Prostate gland (tissue), 2 donors: ENCODE results near the gene KIF1B. TPM values are rescaled to one million over a fixed set of nuclear protein-coding genes. Genes with fewer than 3 reads are reported as not detected.

Experiments used
- DNase-seq: peaks from one replicate; pipeline ENCODE4 v3.0.0-alpha.2; 2019; ENCODE audit warnings: low spot score
- H3K27ac ChIP-seq, 2 donors: fragments of 200-600 bp; sonication (generic); 2 replicates each; pipeline ENCODE4 v1.5.1; 2017 to 2019
- H3K27me3 ChIP-seq: fragments of 200-600 bp; sonication (generic); replicated peaks from 2 replicates; pipeline ENCODE4 v1.5.1; 2019; ENCODE audit not compliant: insufficient read depth
- H3K36me3 ChIP-seq, 2 donors: fragments of 200-600 bp; sonication (generic); 1 replicate in 1 of 2; 2 replicates in 1 of 2; pipeline versions ENCODE4 v1.5.1 to v1.8.1; 2017 to 2019
- H3K4me1 ChIP-seq: fragments of 200-600 bp; sonication (generic); replicated peaks from 2 replicates; pipeline ENCODE4 v1.5.1; 2019
- H3K4me3 ChIP-seq, 2 donors: fragments of 200-600 bp; sonication (generic); 2 replicates each; pipeline ENCODE4 v1.5.1; 2017 to 2019
- H3K9me3 ChIP-seq: fragments of 200-600 bp; sonication (generic); 2 replicates; pipeline ENCODE4 v1.5.1; 2017
- POLR2A ChIP-seq: fragments of 450-650 bp; IDR thresholded peaks from one replicate; pipeline ENCODE4 v1.6.1; 2016; ENCODE audit warnings: antibody characterized with exemption, mild to moderate bottlenecking
- POLR2AphosphoS5 ChIP-seq: sonication (generic); formaldehyde crosslinking; IDR thresholded peaks from one replicate; pipeline ENCODE4 v1.6.1; 2017; ENCODE audit warnings: antibody characterized with exemption
- WGBS: methylation state at CpG from one replicate; pipeline ENCODE4 v1.1.5; 2018; 5-methylcytosine and 5-hydroxymethylcytosine counted together
- intact Hi-C: fragments of 100-400 bp; cut with DNase I; formaldehyde crosslinking; loops from one replicate; pipeline ENCODE4 v1.14.2; 2022
- total RNA-seq, 2 donors: library from RNA; depleted of rRNA; stranded (reverse); fragments of >200 nt; gene quantifications; one replicate each; pipeline ENCODE4 v1.1.0, GENCODE V29; 2016
- TF ChIP-seq, protein P1 (sequence below), 4 experiments: fragments of 200-600 bp in 2 of 4; fragments of 450-650 bp in 2 of 4; sonication (generic) in 2 of 4; IDR thresholded peaks; 1 replicate in 3 of 4; 2 replicates in 1 of 4; pipeline ENCODE4 v1.5.1; 2016 to 2019; ENCODE audit warnings: antibody characterized with exemption in 4 of 4, mild to moderate bottlenecking in 2 of 4, moderate library complexity in 2 of 4

KIF1B gene
- total RNA-seq, 2 donors from 2014 or later, result 31.3 to 56.8 TPM

DNA sequence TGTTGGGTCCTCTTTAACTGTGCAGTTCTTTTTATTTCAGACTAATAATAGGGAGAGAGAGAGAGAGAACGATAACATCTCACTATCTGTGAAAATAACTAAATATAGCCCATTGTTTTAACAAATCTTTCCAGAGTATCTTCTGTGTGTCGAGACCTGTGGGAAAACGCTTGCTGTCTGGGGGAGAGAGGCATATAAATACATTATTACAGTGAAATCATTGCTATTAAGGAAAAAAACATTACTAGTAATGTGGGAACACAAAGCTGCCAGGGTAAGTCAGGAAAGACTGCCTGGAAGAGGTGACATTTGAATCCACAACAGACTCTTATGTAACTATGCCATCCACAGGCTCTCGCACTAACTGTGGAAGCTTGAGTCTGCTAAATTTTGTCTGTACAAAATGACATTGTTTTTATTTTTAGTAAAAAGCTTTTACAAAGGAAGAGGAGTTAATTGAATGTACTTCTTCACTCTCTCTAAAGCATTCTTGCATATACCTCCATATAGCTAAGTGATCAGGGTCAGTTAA is 128.7 kb downstream of the KIF1B start:
- H3K27ac ChIP-seq, result no peak overlapping the region
- TF ChIP-seq, protein P1, sequence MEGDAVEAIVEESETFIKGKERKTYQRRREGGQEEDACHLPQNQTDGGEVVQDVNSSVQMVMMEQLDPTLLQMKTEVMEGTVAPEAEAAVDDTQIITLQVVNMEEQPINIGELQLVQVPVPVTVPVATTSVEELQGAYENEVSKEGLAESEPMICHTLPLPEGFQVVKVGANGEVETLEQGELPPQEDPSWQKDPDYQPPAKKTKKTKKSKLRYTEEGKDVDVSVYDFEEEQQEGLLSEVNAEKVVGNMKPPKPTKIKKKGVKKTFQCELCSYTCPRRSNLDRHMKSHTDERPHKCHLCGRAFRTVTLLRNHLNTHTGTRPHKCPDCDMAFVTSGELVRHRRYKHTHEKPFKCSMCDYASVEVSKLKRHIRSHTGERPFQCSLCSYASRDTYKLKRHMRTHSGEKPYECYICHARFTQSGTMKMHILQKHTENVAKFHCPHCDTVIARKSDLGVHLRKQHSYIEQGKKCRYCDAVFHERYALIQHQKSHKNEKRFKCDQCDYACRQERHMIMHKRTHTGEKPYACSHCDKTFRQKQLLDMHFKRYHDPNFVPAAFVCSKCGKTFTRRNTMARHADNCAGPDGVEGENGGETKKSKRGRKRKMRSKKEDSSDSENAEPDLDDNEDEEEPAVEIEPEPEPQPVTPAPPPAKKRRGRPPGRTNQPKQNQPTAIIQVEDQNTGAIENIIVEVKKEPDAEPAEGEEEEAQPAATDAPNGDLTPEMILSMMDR (IDR thresholded peaks at IDR 0.05), result no peak
- TF ChIP-seq POLR2A, result no peak
- no peak for TF ChIP-seq POLR2AphosphoS5
- no peaks in the 10 kb centered on the region for H3K4me1 ChIP-seq
- H3K27me3 ChIP-seq, result no peaks in the 10 kb centered on the region
- no peaks in the 10 kb centered on the region for H3K36me3 ChIP-seq
- H3K9me3 ChIP-seq, result no peaks in the 10 kb centered on the region
- no peak overlapping the region for H3K4me3 ChIP-seq
- intact Hi-C loops, result loop anchor here (10.0 kb wide), 1 partner anchor 464 kb away; no protein-coding TSS in a partner anchor
- DNase-seq, result no peak
- 69% methylated on average over 4 of the region's 4 CpGs for WGBS

DNA sequence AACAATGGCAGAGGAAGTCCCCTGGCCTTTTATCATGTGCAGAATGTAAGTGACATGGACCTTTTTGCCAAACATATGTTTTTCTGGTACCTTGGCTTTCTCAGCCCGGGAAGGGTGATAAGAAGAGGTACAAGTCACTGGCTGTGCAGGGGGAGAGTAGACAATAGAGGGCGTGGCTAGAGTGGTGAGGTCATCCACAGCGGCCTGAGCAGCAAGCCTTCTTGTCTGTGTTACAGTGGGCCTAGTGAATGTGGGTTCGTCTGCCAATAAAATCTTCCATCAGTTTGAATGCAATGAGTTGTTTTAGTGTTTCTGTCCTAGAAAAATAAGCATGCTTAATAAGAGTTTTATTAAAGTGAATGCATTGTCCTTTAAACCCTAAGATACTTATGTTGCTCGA is 129.4 kb downstream of the KIF1B start:
- H3K27me3 ChIP-seq, result no peaks in the 10 kb centered on the region
- TF ChIP-seq POLR2A (no peak), POLR2AphosphoS5 (no peak)
- TF ChIP-seq, protein P1 (IDR thresholded peaks at IDR 0.05), result no peak
- no peak overlapping the region for H3K4me3 ChIP-seq
- 22% methylated on average over 5 of the region's 5 CpGs for WGBS
- H3K9me3 ChIP-seq, result no peaks in the 10 kb centered on the region
- no peaks in the 10 kb centered on the region for H3K36me3 ChIP-seq
- no peaks in the 10 kb centered on the region for H3K4me1 ChIP-seq
- intact Hi-C loops, result loop anchor here (10.0 kb wide), 1 partner anchor 465 kb away; no protein-coding TSS in a partner anchor
- no peak overlapping the region for H3K27ac ChIP-seq
- DNase-seq, result no peak

DNA sequence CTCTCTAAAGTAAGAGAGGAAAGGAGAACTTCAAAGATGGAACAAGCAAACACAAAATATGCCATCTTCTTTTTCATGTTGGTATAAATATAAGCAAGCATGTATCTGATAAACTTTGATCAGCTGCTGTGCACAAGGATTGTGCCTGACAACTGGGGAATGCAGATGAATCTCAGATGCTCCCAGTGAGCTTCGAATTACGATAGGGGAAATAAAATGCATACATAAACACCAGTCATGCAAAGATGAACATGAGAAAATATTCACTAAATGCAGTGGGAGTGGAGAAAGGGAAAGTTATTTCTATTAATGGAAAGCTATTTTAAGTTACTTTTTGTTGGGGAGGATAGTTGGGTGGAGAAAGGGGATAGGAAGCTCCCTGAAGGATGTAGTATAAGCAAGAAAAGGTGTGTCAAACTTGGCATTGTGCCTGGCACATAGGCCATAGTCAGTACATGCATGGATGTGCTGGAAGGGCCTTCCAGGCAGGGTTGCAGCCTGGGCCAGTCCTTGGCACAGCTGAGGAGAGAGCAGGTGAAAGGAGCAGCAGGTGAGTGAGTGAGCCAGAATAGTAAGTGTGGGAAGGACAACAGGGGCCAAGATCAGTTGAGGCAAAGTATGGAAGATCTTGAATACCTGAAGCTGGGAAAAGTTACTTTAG is 130.7 kb downstream of the KIF1B start:
- Histone ChIP-seq H3K36me3 (no peaks in the 10 kb centered on the region), H3K4me1 (no peaks in the 10 kb centered on the region), H3K9me3 (no peaks in the 10 kb centered on the region), H3K27ac (no peak overlapping the region), H3K4me3 (no peak overlapping the region), H3K27me3 (no peaks in the 10 kb centered on the region)
- intact Hi-C loops, result no loop called here
- TF ChIP-seq, protein P1 (IDR thresholded peaks at IDR 0.05), result no peak
- no peak for TF ChIP-seq POLR2A
- no peak for TF ChIP-seq POLR2AphosphoS5
- WGBS, result 74% methylated on average over 2 of the region's 2 CpGs
- no peak for DNase-seq

DNA sequence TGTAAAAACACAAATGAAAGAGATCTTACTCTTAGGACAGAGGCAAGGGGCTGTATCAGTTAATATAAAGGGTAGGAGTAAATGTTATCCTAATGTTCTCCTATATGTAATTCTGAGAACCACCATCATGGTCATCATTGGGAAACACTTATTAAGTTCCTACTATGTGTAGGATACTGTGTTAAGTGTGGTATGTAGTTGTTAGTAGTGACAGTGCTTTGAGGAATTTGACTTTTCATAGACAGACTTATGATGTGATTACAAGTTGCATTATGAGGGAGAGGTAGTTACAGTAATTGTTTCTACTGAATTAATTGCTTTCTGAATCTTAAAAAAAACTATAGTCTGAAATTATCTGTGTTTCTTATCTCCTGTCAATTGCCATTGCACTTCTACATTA is 136.7 kb downstream of the KIF1B start:
- Histone ChIP-seq H3K36me3 (peaks cover 0 to 3% of the 10 kb centered on the region in 2 donors), H3K27me3 (no peaks in the 10 kb centered on the region), H3K27ac (no peak overlapping the region), H3K4me3 (no peak overlapping the region), H3K4me1 (no peaks in the 10 kb centered on the region), H3K9me3 (no peaks in the 10 kb centered on the region)
- intact Hi-C loops, result no loop called here
- no peak for DNase-seq
- TF ChIP-seq, protein P1 (IDR thresholded peaks at IDR 0.05), result no peak
- TF ChIP-seq POLR2A (no peak), POLR2AphosphoS5 (no peak)

DNA sequence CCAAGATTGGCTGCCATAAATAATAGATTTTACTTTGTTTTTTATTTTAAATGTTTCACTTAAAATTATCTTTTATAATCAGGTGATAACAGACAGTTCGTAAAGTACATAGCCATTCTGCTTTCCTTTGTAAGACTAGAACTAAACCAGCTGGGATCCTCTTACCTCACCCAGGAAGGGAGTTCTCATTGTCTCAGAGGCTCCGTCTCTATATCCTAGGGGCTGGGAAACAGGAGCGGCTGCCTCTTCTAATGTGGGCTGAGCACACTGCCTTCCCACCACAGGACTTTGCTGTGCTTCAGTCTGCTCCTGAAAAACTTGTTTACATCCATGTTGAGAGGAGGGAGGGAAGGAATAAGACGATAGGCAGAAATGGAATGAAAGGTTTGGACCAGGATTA is 142.9 kb downstream of the KIF1B start:
- Histone ChIP-seq H3K27ac (no peak overlapping the region), H3K36me3 (peaks cover 0 to 3% of the 10 kb centered on the region in 2 donors), H3K27me3 (no peaks in the 10 kb centered on the region), H3K4me3 (no peak overlapping the region), H3K4me1 (no peaks in the 10 kb centered on the region), H3K9me3 (no peaks in the 10 kb centered on the region)
- intact Hi-C loops, result no loop called here
- DNase-seq, result no peak
- 37% methylated on average over 4 of the region's 4 CpGs for WGBS
- TF ChIP-seq POLR2A (no peak), POLR2AphosphoS5 (no peak)
- TF ChIP-seq, protein P1 (IDR thresholded peaks at IDR 0.05), result no peak
